Caco-2 (cell line): ENCODE measurements around the gene ARHGAP24. TPM values are rescaled to one million over a fixed set of nuclear protein-coding genes. Genes with fewer than 3 reads are reported as not detected.

Source experiments
- BruUV-seq: library from RNA; stranded (reverse); fragments of 400-500 nt; replicated peaks from 2 replicates; lab custom pipeline; 2021; lab: Mats Ljungman, UMichigan
- CTCF ChIA-PET: fragments of 300-600 bp; sonication (Branson Sonifier 250); formaldehyde crosslinking; loops from one replicate; lab custom pipeline; 2022; ENCODE audit warnings: antibody characterized with exemption; lab: Charles Lee
- POLR2A ChIA-PET: fragments of 300-600 bp; sonication (Branson Sonifier 250); formaldehyde crosslinking; loops from one replicate; lab custom pipeline; 2022; ENCODE audit warnings: antibody characterized with exemption; lab: Charles Lee
- DNase-seq, 2 experiments: peaks; one replicate each; pipeline versions ENCODE4 v3.0.0 to v3.0.0-alpha.2; 2020 to 2022
- H3K27me3 ChIP-seq: replicated peaks from 2 replicates; pipeline ENCODE4 v1.6.0; 2011; ENCODE audit warnings: low read length; ENCODE audit not compliant: control insufficient read depth, insufficient read depth
- H3K36me3 ChIP-seq: 2 replicates; pipeline ENCODE4 v1.5.1; 2011; ENCODE audit warnings: low read length; ENCODE audit not compliant: control insufficient read depth, insufficient read depth
- H3K4me1 ChIP-seq: fragments of 250-450 bp; sonication (Bioruptor Pico); 2 replicates; pipeline ENCODE4 v1.5.1; 2020; ENCODE audit warnings: mild to moderate bottlenecking
- H3K4me3 ChIP-seq: 2 replicates; pipeline ENCODE4 v1.5.1; 2011; ENCODE audit warnings: low read depth, mild to moderate bottlenecking, control low read depth, low read length
- H3K9me3 ChIP-seq: fragments of 250-450 bp; sonication (Bioruptor Pico); 2 replicates; pipeline ENCODE4 v1.5.1; 2020; ENCODE audit warnings: mild to moderate bottlenecking, moderate library complexity
- H3K27ac Mint-ChIP-seq: one replicate; pipeline ENCODE4 v1.8.0; 2022; ENCODE audit warnings: mixed read lengths; ENCODE audit not compliant: unreplicated experiment
- H3K27me3 Mint-ChIP-seq: one replicate; pipeline ENCODE4 v1.8.0; 2022; ENCODE audit warnings: mixed read lengths; ENCODE audit not compliant: insufficient read depth, unreplicated experiment
- H3K36me3 Mint-ChIP-seq: one replicate; pipeline ENCODE4 v1.8.0; 2022; ENCODE audit warnings: mild to moderate bottlenecking, mixed read lengths; ENCODE audit not compliant: insufficient read depth, unreplicated experiment
- H3K4me1 Mint-ChIP-seq: one replicate; pipeline ENCODE4 v1.8.0; 2022; ENCODE audit warnings: low read depth, mixed read lengths; ENCODE audit not compliant: unreplicated experiment
- H3K4me3 Mint-ChIP-seq: one replicate; pipeline ENCODE4 v1.8.0; 2022; ENCODE audit warnings: mild to moderate bottlenecking, moderate library complexity, mixed read lengths; ENCODE audit not compliant: unreplicated experiment
- H3K9me3 Mint-ChIP-seq: one replicate; pipeline ENCODE4 v1.8.0; 2022; ENCODE audit warnings: mixed read lengths; ENCODE audit not compliant: unreplicated experiment
- CTCF ChIP-seq, 2 experiments: fragments of 200-600 bp in 1 of 2; IDR thresholded peaks; 1 replicate in 1 of 2; 2 replicates in 1 of 2; pipeline versions ENCODE4 v1.5.1 to v1.8.0; 2011 to 2022; ENCODE audit warnings: antibody characterized with exemption in 1 of 2, control low read depth in 1 of 2, inconsistent platforms in 1 of 2, low read depth in 1 of 2, low read length in 1 of 2, mild to moderate bottlenecking in 1 of 2, moderate library complexity in 1 of 2; ENCODE audit not compliant: insufficient read depth in 1 of 2, severe bottlenecking in 1 of 2, unreplicated experiment in 1 of 2
- intact Hi-C: fragments of 100-400 bp; cut with micrococcal nuclease; formaldehyde crosslinking; loops from one replicate; pipeline ENCODE4 v1.10.0; 2022; ENCODE audit not compliant: unreplicated experiment
- total RNA-seq: library from RNA; stranded (reverse); gene quantifications from 2 replicates; pipeline ENCODE4 v1.2.3, GENCODE V29; 2022

ARHGAP24 gene
- total RNA-seq, 1 experiment from 2014 or later: 2.8 TPM

GRCh38 chr4:85808104-85808503 is 333.2 kb downstream of the ARHGAP24 start:
- H3K36me3 ChIP-seq: no peaks in the 10 kb centered on the region
- no TSS peak for BruUV-seq
- H3K27me3 ChIP-seq: no peaks in the 10 kb centered on the region
- no peaks in the 10 kb centered on the region for H3K9me3 ChIP-seq
- H3K36me3 Mint-ChIP-seq: no peaks in the 10 kb centered on the region
- no peaks in the 10 kb centered on the region for H3K9me3 Mint-ChIP-seq
- no peak overlapping the region for H3K4me3 ChIP-seq
- DNase-seq: no peak
- peaks cover 6% of the 10 kb centered on the region for H3K27me3 Mint-ChIP-seq
- CTCF ChIA-PET: no interaction called here
- POLR2A ChIA-PET: no interaction called here
- no peak for TF ChIP-seq CTCF (IDR thresholded peaks at IDR 0.05; ENCODE audit: insufficient read depth in 1 of 2, low read depth in 1 of 2, low read length in 1 of 2, severe bottlenecking in 1 of 2, unreplicated experiment in 1 of 2)
- H3K4me1 ChIP-seq: no peaks in the 10 kb centered on the region
- no peak overlapping the region for H3K4me3 Mint-ChIP-seq
- intact Hi-C loops: no loop called here
- no peak overlapping the region for H3K27ac Mint-ChIP-seq
- no peaks in the 10 kb centered on the region for H3K4me1 Mint-ChIP-seq

GRCh38 chr4:85808864-85809263 is 333.9 kb downstream of the ARHGAP24 start:
- intact Hi-C loops: no loop called here
- no peak overlapping the region for H3K4me3 Mint-ChIP-seq
- DNase-seq: no peak
- Histone ChIP-seq H3K27me3 (no peaks in the 10 kb centered on the region), H3K36me3 (no peaks in the 10 kb centered on the region), H3K4me1 (no peaks in the 10 kb centered on the region), H3K9me3 (no peaks in the 10 kb centered on the region), H3K4me3 (no peak overlapping the region)
- BruUV-seq: no TSS peak
- CTCF ChIA-PET: no interaction called here
- no peak overlapping the region for H3K27ac Mint-ChIP-seq
- no peak for TF ChIP-seq CTCF (IDR thresholded peaks at IDR 0.05; ENCODE audit: insufficient read depth in 1 of 2, low read depth in 1 of 2, low read length in 1 of 2, severe bottlenecking in 1 of 2, unreplicated experiment in 1 of 2)
- POLR2A ChIA-PET: no interaction called here
- no peaks in the 10 kb centered on the region for H3K4me1 Mint-ChIP-seq
- H3K9me3 Mint-ChIP-seq: no peaks in the 10 kb centered on the region
- no peaks in the 10 kb centered on the region for H3K36me3 Mint-ChIP-seq
- H3K27me3 Mint-ChIP-seq: peaks cover 3% of the 10 kb centered on the region

GRCh38 chr4:85812776-85813175 is 337.8 kb downstream of the ARHGAP24 start:
- Histone ChIP-seq H3K27me3 (no peaks in the 10 kb centered on the region), H3K36me3 (no peaks in the 10 kb centered on the region), H3K4me1 (no peaks in the 10 kb centered on the region), H3K4me3 (no peak overlapping the region), H3K9me3 (no peaks in the 10 kb centered on the region)
- Mint-ChIP-seq H3K4me1 (no peaks in the 10 kb centered on the region), H3K9me3 (no peaks in the 10 kb centered on the region), H3K27ac (no peak overlapping the region), H3K36me3 (no peaks in the 10 kb centered on the region), H3K27me3 (peaks cover 1% of the 10 kb centered on the region), H3K4me3 (no peak overlapping the region)
- TF ChIP-seq CTCF (IDR thresholded peaks at IDR 0.05; ENCODE audit: insufficient read depth in 1 of 2, low read depth in 1 of 2, low read length in 1 of 2, severe bottlenecking in 1 of 2, unreplicated experiment in 1 of 2): no peak
- DNase-seq: no peak
- intact Hi-C loops: no loop called here
- ChIA-PET CTCF (interaction anchor here (1.1 kb wide), 1 partner anchor 16 kb away, joined by 4 read pairs; no protein-coding TSS in a partner anchor), POLR2A (no interaction called here)
- no TSS peak for BruUV-seq
